Body of pancreas (tissue), 4 donors: ENCODE data around the gene ADGRD1. TPM values are rescaled to one million over a fixed set of nuclear protein-coding genes. Genes with fewer than 3 reads are reported as not detected.
A peak's percentile ranks its signal among the peaks of the same experiment; 100 is the strongest.

Experiments used
- ATAC-seq: fragments of 150-250 bp; one replicate; pipeline ENCODE4 v1.9.1; 2016
- DNase-seq, 4 donors: peaks; one replicate each; pipeline ENCODE4 v3.0.0-alpha.2; 2019
- H3K27ac ChIP-seq, 4 donors: fragments of 200-600 bp; sonication (generic); 1 replicate in 3 of 4; 2 replicates in 1 of 4; pipeline versions ENCODE4 v1.5.1 to v1.6.1; 2016 to 2019; ENCODE audit warnings: mild to moderate bottlenecking in 1 of 4, mixed read lengths in 1 of 4, moderate library complexity in 1 of 4
- H3K27me3 ChIP-seq, 2 donors: fragments of 200-600 bp; sonication (generic); one replicate each; pipeline ENCODE4 v1.6.0; 2016; ENCODE audit warnings: mild to moderate bottlenecking in 1 of 2
- H3K36me3 ChIP-seq, 2 donors: fragments of 200-600 bp; sonication (generic); replicated peaks in 1 of 2; 2 replicates each; pipeline ENCODE4 v1.5.1; 2016; ENCODE audit warnings: low read depth in 2 of 2; ENCODE audit not compliant: insufficient read depth in 1 of 2
- H3K4me1 ChIP-seq: fragments of 200-600 bp; sonication (generic); one replicate; pipeline ENCODE4 v1.6.0; 2016
- H3K4me3 ChIP-seq, 2 donors: fragments of 200-600 bp; sonication (generic); 1 replicate in 1 of 2; 2 replicates in 1 of 2; pipeline ENCODE4 v1.5.1; 2016 to 2019
- H3K9me3 ChIP-seq, 3 donors: fragments of 200-600 bp; sonication (generic); 1 replicate in 2 of 3; 2 replicates in 1 of 3; pipeline ENCODE4 v1.5.1; 2016
- CTCF ChIP-seq, 7 experiments: fragments of 450-650 bp in 4 of 7; fragments of 200-600 bp in 3 of 7; sonication (generic) in 3 of 7; IDR thresholded peaks; one replicate each; pipeline ENCODE4 v1.5.1; 2016 to 2019; ENCODE audit warnings: antibody characterized with exemption in 7 of 7
- POLR2A ChIP-seq, 3 donors: fragments of 450-650 bp; IDR thresholded peaks; one replicate each; pipeline ENCODE4 v1.6.1; 2016; ENCODE audit warnings: antibody characterized with exemption in 3 of 3, mild to moderate bottlenecking in 2 of 3
- WGBS, 2 donors: methylation state at CpG; one replicate each; pipeline ENCODE4 v1.1.5; 2017; 5-methylcytosine and 5-hydroxymethylcytosine counted together
- intact Hi-C: fragments of 100-400 bp; cut with DNase I; formaldehyde crosslinking; loops from one replicate; pipeline ENCODE4 v1.15.1; 2023
- total RNA-seq, 2 donors: library from RNA; depleted of rRNA; stranded (reverse); fragments of >200 nt; gene quantifications; one replicate each; pipeline ENCODE4 v1.1.0, GENCODE V29; 2016

The ADGRD1 gene
- total RNA-seq, 2 donors from 2014 or later, result 4.4 to 4.9 TPM

GRCh38 chr12:131120831-131121271 lies 167.1 kb downstream of the ADGRD1 start:
- no peaks in the 10 kb centered on the region for H3K36me3 ChIP-seq
- DNase-seq, result no peak
- 88 to 92% methylated on average over 24 to 25 of the region's 25 CpGs for WGBS, 2 donors
- no peaks in the 10 kb centered on the region for H3K9me3 ChIP-seq
- ATAC-seq, result no peak
- no peaks in the 10 kb centered on the region for H3K4me1 ChIP-seq
- no peak overlapping the region for H3K4me3 ChIP-seq
- TF ChIP-seq POLR2A (IDR thresholded peaks at IDR 0.05), result no peak
- TF ChIP-seq CTCF (IDR thresholded peaks at IDR 0.05), result no peak
- intact Hi-C loops, result no loop called here
- H3K27me3 ChIP-seq, result no peaks in the 10 kb centered on the region
- no peak overlapping the region for H3K27ac ChIP-seq

GRCh38 chr12:131121705-131122405 lies 168.1 kb downstream of the ADGRD1 start:
- TF ChIP-seq POLR2A (IDR thresholded peaks at IDR 0.05) (no peak), CTCF (IDR thresholded peaks at IDR 0.05) (no peak)
- Histone ChIP-seq H3K27ac (no peak overlapping the region), H3K4me1 (no peaks in the 10 kb centered on the region), H3K9me3 (no peaks in the 10 kb centered on the region), H3K4me3 (no peak overlapping the region), H3K36me3 (no peaks in the 10 kb centered on the region), H3K27me3 (no peaks in the 10 kb centered on the region)
- intact Hi-C loops, result no loop called here
- DNase-seq (no peak), ATAC-seq (no peak)
- WGBS, 2 donors, result 86 to 94% methylated on average over 28 to 30 of the region's 30 CpGs

GRCh38 chr12:131122631-131123030 lies 168.9 kb downstream of the ADGRD1 start:
- H3K27ac ChIP-seq, result no peak overlapping the region
- H3K4me1 ChIP-seq, result no peaks in the 10 kb centered on the region
- 89 to 93% methylated on average over 7 of the region's 7 CpGs for WGBS, 2 donors
- DNase-seq (no peak), ATAC-seq (no peak)
- H3K9me3 ChIP-seq, result no peaks in the 10 kb centered on the region
- H3K27me3 ChIP-seq, result no peaks in the 10 kb centered on the region
- TF ChIP-seq POLR2A (IDR thresholded peaks at IDR 0.05) (no peak), CTCF (IDR thresholded peaks at IDR 0.05) (no peak)
- H3K4me3 ChIP-seq, result no peak overlapping the region
- intact Hi-C loops, result no loop called here
- H3K36me3 ChIP-seq, result no peaks in the 10 kb centered on the region

- WGBS, 2 donors, result 74 to 76% methylated on average over 9 to 10 of the region's 10 CpGs
- no peak for ATAC-seq
- Histone ChIP-seq H3K27me3 (no peaks in the 10 kb centered on the region), H3K4me1 (no peaks in the 10 kb centered on the region), H3K9me3 (no peaks in the 10 kb centered on the region), H3K4me3 (no peak overlapping the region), H3K36me3 (no peaks in the 10 kb centered on the region), H3K27ac (no peak overlapping the region)
- DNase-seq, result peak in 1 of 4 donors; percentile 20
- TF ChIP-seq POLR2A (IDR thresholded peaks at IDR 0.05), result no peak
- TF ChIP-seq CTCF (IDR thresholded peaks at IDR 0.05), result no peak
- intact Hi-C loops, result no loop called here
Measured at GRCh38 chr12:131123817-131124216, 170.1 kb downstream of the ADGRD1 start.
